NCI-H2107 treated with DMSO at 0.1 percent for 48 hours (cell line): ENCODE data around the gene MRPL38.
"Not testable (repeated sequence)": the region's sequence is repeated elsewhere in the genome, so short reads cannot be mapped to it uniquely, and the experiment has no call there.

Experiments
- DNase-seq: peaks from one replicate; lab custom pipeline; 2025; ENCODE audit not compliant: unreplicated experiment; lab: John Stamatoyannopoulos, UW

Gene MRPL38

DNA sequence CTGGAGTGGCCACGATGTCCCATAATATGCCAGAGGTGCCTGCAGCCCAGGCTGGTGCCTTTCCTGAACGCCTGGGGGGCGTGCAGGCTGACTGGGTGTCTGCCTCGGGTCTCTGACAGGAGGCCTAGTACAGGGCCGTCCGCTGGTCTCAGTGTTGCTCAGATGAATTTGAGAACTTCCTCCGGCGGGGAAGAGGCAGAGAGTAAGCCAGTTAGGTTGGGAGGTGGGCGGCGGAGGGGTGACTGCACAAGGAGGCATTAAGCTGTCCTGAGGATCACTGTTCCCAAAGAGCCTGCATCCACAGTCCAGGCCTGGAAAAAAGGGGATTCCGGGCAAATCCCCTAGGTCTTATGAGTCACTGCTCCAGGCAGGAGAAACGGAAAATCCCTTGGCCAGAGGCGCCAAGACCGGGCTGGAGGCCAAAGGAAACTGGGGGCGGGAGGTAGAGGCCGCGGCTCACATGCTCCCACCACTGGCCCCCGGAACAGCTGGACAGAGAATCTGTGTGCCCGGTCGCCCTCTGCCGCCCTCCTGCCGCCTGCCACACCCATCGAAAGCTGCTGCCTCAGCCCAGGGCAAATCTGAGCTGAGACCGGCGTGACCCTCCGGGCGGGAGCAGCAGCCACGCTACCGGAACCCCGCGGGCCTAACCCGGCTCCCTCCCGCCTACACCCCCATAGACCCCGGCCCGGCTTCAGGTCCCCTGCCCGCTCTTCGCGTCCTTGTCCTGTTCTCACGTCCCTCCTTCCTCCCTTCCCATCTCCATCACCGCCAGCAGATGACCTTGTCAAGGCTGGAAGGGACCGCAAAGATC is 27.5 kb downstream of the MRPL38 start:
- no peak for DNase-seq

DNA sequence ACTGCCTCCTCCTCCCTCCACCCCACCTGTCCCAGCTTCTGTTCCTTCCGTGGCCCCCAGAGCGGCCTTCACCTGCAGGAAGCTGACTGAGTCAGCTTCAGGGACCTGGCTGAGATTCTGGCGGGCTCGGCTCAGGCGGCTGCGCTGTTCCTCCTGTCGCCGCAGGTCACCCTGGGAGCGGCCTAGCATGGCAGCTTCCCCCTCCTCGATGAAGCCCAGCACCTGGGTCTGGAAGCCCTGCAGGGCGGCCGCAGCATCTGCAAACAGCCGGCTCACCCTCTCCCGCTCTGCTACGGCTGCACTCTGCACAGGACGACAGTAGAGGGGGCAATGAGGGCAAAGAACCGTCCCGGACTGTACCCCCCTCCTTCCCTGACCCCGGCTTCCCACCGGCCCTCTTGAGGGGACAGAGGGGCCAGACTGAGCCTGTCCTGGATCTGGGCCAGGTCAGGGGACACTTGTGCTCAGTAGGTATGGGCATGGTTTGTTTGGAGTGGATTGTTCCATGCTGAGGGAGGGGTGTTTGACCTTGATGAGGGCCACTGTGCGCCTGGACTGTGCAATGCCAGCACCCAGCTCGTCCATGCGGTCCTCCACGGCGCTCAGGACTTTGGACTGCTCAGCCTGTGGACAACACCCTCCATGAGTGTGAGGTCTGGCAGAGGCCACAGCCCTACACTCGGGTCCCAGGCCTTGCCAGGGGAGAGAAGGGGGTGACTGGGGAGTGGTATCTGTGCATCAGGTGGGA is 28.3 kb downstream of the MRPL38 start:
- peak; percentile 61 for DNase-seq

DNA sequence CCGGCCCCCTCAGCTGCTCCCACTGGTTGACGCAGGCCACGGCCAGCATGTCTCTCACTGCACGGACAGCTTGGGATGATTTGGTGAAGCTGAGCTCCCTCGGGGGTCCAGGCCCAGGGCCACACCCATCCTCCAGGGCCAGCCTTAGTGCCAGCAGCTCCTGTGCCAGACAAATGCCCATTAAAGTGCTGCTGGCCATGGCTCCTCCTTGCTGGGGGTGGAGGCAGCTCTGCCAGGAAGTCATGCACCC is 28.8 kb downstream of the MRPL38 start:
- DNase-seq, result no peak

DNA sequence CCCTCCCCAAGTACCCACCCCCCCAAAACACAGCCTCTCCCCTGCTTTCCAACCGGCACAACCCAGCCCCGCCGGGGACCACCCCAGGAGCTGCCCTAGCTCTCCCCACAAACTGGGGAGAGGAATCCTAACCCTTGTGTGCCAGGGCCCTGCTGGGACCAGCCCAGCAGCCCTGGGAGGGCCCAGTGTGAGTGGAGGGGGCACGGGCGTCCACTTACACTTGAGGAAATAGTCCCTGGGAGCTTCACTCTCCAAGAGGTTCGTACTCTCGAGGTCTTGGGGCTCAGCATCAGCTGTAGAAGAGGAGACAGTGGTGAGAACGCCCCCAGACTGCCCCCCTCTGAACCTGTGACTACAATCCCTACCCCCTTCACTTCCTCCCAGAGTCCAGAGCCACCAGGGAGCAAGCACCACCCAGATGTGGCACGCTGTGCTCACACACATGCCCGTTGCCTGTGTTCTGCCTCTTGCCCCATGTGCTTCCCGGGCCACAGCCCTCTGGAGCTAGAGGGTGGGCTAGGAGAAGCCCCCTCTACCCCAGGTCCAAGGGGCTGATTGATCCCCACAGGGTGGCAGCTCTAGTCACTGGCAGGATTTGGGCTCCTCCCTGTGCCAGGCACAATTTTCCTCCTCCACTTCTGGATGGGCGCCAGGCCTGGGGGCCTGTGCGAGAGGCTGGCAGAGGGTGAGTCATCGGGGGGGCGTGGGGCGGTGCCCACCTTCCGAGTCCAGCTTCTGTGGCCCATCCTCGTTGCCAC is 29.3 kb downstream of the MRPL38 start:
- no peak for DNase-seq

DNA sequence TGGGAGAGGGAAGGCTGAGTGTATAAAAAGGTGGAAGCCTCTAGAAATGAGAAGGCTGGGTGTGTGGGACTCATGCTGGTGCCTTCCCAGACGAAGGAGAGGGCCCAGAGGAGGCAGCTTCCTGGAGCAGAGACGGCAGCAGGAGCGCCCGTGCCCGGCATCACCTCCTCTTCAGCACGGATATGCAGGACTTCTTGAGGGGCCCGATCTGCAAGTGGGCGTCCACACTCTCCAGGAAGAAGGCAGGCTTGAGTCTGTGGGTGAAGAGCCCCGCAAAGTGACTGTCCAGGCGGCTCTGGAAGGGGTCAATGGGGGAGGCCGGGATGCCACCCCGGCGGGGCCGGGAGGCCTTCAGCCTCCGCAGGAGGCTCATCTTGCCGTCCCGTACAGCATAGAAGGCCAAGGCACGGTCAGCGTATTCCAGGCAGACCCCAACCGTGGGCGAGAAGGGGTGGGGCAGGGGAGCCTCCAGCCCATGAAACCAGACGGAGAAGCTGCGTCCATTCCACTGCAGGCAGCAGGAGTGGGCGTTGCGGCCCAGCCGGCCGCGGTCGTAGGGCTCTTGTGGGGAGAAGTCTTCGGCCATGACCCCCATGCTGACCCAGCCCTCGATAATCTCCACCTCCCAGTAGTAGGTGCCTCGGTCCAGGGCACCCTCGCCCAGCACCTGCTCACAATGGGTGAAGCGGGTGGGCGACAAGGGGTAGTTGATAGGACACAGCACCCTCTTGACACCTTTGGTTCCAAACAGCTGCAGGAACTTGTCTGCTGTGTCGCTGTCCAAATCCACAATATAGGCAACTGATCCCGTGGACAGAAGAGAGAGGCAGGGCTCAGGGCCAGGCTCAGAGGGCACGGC is 30.1 kb downstream of the MRPL38 start:
- no peak for DNase-seq

DNA sequence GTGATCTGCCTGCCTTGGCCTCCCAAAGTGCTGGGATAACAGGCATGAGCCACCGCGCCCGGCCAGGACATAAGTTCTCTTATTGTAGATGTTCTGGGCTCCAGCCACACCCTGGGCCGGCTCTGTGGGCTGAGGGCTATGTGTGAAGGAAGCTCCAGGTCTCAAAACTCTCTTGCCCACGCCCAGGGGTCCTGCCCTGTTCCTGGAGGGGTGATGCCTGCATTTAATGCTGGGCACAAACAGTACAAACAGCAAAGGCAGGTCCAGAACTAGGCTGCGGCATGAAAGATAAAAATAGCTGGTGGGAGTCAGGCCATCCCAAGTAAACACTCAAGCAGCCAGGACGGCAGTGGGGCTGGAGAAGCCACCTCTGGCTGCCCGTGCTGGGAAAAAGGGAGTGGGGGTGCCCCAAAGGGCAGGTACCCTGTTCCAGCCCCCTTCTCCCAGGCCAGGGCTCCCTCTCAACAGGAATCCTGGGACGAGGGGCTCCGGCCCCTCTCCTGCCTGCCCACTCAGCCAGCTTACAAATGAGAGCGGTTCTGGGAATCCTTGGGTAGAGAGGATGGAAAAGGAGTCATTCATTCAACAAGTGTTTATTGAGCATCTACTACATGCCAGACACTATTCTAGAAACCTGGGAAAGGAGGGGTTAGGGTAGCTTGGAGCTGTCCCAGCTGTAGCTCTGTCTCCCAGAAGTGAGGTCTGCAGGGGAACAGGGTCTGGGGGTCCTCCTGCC is 30.9 kb downstream of the MRPL38 start:
- DNase-seq, result no peak

DNA sequence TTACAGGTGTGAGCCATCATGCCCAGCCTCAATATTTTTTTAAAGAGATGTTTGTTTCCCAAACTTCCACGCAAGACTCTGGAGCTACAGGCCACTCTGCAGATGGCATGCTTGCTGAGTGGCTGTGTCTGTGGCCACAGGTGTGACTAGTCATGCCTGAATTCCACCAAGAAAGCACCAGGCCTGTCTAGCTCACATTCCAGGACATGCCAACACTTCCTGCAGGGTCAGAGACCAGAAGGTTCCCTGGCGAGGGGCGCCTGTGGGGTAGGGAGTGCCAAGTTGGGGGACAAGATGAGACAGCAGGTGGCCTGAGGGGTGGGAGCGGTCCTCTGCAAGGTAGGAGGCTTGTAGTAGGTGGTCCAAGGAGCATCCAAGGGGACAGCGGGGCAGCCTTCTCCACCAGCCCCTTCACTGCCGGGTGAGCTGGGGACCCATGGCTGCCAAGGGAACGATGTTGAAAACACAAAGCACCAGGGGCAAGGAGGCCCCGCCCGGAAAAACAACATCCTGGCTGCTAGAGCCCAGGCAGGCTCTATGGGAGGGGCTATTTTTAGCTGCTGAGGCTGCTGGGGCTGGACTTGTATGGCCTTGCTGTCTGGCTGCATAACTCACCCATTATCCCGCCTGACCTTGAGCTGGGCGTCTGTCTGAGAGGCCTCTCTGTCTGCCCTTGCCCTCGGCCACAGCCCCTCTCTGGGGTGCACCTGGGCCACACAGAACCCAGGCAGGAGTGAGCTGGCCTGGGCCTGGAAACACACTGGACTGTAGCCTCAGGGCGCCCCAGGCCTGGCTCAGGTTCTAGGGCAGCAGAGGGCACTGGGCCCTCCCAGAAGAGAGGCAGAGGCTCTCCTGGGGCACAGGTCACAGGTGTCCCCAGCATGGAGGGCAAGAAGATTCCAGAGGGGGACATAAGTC is 32.0 kb downstream of the MRPL38 start:
- no peak for DNase-seq

DNA sequence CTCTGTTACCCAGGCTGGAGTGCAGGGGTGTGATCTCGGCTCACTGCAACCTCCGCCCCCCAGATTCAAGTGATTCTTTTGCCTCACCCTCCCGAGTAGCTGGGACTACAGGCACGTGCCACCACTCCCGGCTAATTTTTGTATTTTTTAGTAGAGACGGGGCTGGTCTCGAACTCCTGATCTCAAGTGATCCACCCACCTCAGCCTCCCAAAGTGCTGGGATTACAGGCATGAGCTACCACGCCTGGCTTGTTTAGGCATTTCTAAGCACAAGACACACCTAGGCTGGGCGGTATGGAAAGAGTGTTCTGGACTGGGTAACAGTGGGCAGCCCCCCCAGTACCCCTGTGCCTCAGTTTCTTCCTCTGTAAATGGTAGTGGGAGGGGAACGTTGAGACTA is 34.5 kb downstream of the MRPL38 start:
- DNase-seq, result not testable (repeated sequence)

DNA sequence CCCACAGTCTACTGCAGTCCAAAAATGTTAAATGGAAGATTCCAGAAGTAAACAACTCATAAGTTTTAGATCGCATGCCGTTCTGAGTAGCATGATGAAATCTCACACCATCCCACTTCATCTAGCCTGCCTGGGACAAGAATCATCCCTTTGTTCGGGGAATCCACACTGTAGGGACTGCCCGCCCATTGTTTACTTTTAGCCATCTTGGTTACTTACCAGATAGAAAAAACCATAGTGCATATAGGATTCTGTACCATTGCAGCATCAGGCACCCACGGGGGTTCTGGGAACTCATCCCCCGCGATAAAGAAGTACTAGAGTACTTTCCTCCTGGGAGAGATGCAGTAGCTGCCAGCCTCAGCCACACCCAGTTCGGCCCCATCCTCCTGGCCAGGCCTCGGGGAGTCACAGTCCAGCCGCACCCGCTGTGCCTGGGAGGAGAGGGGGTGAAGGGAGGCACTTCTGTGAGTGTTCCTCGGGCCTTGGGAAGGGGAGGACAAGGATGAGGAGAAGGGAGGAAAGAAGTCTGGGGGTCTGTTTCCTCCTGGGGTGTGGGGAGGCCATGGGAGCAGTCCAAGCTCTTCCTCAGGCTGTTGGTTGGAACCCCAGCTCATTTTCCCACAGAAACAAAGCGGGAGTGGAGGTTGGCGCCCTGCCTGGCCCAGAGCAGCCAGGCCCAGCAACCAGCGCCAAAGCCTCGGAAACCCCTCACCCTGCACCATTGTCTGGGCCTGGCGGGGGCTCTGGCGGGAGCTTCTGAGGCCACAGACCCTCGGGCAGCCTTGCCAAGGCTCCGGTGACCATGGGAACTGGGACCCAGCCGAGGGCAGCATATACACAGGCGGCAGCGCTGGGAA is 35.2 kb downstream of the MRPL38 start:
- DNase-seq, result no peak

DNA sequence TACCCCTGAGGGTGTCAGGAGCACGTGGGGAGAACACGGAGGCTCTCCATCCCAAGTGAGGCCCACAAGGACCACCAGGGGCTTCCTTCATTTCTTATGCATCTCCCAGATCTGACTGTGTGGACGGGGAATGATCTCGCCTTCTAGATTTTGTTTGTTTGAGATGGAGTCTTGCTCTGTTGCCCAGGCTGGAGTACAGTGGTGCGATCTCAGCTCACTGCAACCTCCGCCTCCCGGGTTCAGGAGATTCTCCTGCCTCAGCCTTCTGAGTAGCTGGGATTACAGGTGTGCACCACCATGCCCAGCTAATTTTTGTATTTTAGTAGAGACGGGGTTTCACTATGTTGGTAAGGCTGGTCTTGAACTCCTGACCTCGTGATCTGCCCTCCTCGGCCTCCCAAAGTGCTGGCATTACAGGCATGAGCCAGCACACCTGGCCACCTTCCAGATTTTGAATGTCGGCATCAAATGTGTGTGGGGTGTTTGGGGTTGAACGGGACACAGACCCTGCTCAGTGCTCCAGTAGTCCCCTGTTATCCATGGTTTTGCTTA is 35.9 kb downstream of the MRPL38 start:
- DNase-seq, result not testable (repeated sequence)

DNA sequence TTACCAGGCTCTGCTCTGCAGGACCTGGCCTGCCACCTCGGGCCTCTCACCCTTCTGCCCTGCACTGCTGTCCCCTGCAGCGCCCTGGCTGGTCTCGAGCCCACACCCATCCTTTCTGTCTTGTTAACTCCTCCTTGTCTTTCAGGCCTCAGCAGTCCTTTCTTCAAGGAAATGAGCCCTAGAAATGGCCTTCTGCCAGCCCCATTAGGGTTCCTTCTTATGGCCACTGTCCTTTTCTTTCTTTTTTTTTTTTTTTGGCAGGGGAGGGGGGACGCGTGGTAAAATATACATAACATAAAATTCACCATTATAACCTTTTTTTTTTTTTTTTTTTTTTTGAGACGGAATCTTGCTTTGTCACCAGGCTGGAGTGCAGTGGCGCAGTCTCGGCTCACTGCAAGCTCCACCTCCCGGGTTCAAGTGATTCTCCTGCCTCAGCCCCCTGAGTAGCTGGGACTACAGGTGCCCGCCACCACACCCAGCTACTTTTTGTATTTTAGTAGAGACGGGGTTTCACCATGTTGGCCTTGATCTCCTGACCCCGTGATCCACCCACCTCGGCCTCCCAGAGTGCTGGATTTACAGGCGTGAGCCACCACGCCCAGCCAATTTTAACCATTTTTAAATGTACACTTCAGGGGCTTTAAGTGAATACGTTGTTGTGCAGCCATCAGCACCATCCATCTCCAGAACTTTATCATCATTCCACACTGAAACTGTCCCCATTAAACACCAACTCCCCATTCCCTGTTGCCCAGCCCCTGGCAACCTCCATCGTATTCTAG is 39.1 kb downstream of the MRPL38 start:
- DNase-seq, result not testable (repeated sequence)

DNA sequence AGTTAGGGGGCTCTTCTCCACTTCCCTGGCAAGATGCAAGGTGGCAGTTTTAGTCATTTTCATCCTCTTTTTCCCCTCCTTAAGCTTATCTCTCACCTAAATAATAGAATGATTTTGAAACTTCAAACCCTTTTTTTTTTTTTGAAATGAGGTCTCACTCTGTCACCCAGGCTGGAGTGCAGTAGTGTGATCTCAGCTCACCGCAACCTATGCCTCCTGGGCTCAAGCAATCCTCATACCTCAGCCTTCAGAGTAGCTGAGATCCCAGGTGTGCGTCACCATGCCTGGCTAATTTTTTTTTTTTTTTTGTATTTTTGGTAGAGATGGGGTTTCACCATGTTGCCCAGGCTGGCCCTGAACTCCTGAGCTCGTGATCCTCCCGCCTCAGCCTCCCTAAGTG is 39.8 kb downstream of the MRPL38 start:
- not testable (repeated sequence) for DNase-seq

DNA sequence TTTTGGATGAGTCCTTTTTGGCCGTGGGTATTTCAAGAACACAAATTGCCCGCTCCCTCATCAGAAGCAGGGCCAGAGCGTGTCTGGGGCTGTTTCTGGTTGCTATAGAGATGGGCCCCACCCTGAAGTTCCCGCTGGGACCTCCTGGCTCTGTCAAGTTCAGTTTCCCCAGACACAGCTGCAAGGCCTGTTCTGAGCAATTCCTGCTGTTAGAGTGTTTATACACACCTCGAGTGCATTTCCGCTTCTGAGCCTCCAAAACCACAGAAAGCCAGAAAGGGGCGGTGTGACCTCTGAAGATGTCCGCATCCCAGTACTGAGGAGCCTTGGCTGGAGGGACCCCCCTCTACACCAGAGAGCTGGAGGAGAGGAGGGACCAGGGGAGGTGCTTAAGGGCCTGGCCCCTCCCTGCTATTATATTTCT is 40.2 kb downstream of the MRPL38 start:
- peak; percentile 69 for DNase-seq

DNA sequence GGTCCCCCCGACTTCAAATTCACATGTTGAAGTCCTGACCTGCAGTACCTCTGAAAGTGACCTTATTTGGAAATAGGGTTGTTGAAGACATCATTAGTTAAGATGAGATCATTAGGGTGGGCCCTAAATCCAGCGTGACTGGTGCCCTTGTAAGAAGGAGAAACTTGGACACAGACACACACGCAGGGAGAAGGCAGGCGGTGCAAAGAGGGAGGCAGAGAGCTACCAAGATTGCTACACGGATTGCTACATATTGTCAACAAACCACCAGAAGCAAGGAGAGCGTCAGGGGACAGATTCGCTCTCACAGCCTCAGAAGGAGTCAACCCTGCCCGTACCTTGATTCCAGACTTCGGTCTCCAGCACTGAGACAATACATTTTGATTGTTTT is 42.8 kb downstream of the MRPL38 start:
- DNase-seq, result no peak

DNA sequence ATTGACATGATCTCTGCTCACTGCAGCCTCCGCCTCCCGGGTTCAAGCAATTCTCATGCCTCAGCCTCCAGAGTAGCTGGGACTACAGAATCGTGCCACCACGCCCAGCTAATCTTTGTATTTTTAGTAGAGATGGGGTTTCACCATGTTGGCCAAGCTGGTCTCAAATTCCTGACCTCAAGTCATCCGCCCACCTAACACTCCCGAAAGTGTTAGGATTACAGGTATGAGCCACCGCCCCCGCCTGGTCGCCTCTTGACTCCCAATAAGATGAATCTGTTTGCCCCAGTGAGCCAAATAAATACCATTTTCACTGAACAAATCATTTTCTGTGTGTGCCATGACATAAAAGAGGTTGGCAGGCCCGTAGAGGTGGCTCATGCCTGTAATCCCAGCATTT is 45.3 kb downstream of the MRPL38 start:
- not testable (repeated sequence) for DNase-seq

DNA sequence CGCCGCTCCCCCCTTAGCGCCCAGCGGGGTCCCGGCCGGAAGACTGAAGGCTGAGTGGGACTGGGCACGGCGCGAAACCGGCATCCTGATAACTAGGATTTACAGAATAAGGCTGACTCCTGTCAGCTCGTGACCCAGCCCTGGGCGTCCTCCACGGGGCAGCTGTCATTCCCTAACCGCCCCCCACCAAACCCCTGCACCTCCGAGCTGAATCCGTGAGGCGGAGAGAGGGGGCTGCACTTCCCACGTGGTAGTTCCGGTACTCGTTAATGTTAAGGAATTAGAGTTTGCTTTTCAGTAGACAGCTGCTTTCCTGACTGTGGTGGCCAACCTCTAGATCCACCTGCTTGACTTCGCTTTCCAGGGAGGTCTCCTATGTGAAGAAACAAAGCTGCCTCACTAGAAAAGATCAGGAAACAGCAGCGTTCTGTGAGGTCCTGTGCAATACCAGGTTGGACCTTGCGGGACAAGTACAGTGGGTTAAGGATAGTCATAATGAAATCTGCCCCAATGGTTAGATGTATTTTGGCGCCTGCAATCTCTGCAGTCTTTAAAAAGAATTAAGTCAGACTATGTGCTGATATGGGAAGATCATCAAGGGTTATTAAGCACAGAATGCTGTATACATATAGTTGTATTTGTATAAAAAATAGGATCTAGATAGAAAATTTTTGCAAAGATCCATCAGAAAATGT is 48.5 kb downstream of the MRPL38 start:
- peak; percentile 30 for DNase-seq
